ENCODE data around the gene TSEN54.

DNA sequence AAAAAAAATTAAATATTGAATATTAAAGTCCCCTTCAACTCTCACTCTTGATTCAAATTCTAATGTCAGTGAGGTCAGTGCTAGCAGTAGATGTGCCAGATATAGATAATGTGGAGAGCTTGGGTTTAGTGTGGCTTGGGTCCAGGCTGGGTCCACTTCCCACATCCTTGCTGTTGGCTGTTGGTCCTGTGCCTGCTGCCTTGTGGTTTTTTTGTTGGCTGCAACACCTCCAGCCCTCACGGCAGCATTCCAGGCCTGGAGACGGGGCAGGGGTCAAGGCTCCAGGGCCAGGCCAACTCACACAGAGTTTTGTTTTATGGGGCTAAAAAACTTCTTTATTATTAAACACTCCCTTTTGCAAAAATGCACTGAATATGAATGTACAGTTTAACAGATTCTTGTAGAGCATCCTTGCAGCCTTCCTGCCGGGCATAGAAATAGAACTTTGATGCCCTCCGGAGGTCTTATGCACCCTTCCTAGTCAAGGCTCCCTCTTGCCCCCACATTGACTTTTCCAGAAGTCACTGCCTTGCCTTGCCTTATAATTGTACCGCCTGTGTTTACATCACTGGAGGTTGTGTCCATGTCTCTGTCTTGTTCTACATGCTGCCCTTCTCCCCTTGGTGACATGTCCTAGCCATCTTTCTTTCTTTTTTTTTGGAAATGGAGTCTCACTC lies 45.7 kb downstream of the TSEN54 start:
- TF ChIP-seq CTCF (IDR thresholded peaks at IDR 0.05) (no peak), POLR2A (IDR thresholded peaks at IDR 0.05) (no peak)

Measured in thyroid gland (tissue), 4 donors.